ENCODE results near the gene PTPN4.

DNA sequence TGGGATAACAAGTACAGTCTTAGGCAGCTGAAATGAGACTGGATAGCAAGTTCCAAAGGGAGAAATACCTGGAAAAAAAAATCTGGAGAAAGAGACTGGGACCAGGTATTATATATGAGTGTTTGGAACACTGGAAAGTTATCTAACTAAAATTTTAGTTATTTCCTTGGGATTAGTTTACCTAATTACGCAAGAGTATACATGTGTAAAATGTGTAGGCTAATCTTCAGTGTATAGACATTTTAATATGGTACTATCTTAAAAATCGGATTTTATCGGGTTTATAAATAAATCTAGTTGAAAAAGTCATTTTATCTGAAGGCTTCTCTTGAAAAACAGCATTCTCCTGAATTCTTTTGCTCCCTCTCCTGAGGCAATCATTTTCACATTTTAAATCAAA is 257.1 kb downstream of the PTPN4 start:
- TF ChIP-seq FOSL1 (CRISPR knock-in tag; IDR thresholded peaks at IDR 0.05; ENCODE audit: borderline replicate concordance) (no peak), MTF1 (CRISPR knock-in tag; IDR thresholded peaks at IDR 0.05) (no peak), KDM1A (CRISPR knock-in tag; IDR thresholded peaks at IDR 0.05) (no peak), CBFB (CRISPR knock-in tag; IDR thresholded peaks at IDR 0.05) (no peak), SP4 (CRISPR knock-in tag; IDR thresholded peaks at IDR 0.05) (no peak), EP300 (IDR thresholded peaks at IDR 0.05; ENCODE audit: low read depth in 2 of 2, low read length in 2 of 2) (no peak), EP300 (CRISPR knock-in tag; IDR thresholded peaks at IDR 0.05; ENCODE audit: borderline replicate concordance) (no peak), ZSCAN21 (CRISPR knock-in tag; IDR thresholded peaks at IDR 0.05; ENCODE audit: borderline replicate concordance) (no peak)
- TF ChIP-seq, protein P1, sequence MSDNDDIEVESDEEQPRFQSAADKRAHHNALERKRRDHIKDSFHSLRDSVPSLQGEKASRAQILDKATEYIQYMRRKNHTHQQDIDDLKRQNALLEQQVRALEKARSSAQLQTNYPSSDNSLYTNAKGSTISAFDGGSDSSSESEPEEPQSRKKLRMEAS (IDR thresholded peaks at IDR 0.05): no peak
- TF ChIP-seq, protein P2, sequence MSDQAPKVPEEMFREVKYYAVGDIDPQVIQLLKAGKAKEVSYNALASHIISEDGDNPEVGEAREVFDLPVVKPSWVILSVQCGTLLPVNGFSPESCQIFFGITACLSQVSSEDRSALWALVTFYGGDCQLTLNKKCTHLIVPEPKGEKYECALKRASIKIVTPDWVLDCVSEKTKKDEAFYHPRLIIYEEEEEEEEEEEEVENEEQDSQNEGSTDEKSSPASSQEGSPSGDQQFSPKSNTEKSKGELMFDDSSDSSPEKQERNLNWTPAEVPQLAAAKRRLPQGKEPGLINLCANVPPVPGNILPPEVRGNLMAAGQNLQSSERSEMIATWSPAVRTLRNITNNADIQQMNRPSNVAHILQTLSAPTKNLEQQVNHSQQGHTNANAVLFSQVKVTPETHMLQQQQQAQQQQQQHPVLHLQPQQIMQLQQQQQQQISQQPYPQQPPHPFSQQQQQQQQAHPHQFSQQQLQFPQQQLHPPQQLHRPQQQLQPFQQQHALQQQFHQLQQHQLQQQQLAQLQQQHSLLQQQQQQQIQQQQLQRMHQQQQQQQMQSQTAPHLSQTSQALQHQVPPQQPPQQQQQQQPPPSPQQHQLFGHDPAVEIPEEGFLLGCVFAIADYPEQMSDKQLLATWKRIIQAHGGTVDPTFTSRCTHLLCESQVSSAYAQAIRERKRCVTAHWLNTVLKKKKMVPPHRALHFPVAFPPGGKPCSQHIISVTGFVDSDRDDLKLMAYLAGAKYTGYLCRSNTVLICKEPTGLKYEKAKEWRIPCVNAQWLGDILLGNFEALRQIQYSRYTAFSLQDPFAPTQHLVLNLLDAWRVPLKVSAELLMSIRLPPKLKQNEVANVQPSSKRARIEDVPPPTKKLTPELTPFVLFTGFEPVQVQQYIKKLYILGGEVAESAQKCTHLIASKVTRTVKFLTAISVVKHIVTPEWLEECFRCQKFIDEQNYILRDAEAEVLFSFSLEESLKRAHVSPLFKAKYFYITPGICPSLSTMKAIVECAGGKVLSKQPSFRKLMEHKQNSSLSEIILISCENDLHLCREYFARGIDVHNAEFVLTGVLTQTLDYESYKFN (CRISPR knock-in tag; conservative IDR thresholded peaks at IDR 0.05): no peak

Measured in HepG2 (cell line).